Hippocampal formation (tissue), 2 donors: ENCODE data around the gene ANKRD11.
"Not testable (repeated sequence)": the region's sequence is repeated elsewhere in the genome, so short reads cannot be mapped to it uniquely, and the experiment has no call there.

Experiments
- DNase-seq, 2 donors: peaks; one replicate each; lab custom pipeline; 2025; lab: John Stamatoyannopoulos, UW

Gene ANKRD11

GRCh38 chr16:89365044-89365467 lies 125.3 kb downstream of the ANKRD11 start:
- no peak for DNase-seq

GRCh38 chr16:89364606-89365005 lies 125.8 kb downstream of the ANKRD11 start:
- peak in 1 of 2 donors; percentile 44 for DNase-seq

- DNase-seq, result no peak
These were observed 126.6 kb downstream of the ANKRD11 start for GRCh38 chr16:89363621-89364393.

GRCh38 chr16:89362540-89363223 lies 127.7 kb downstream of the ANKRD11 start:
- not testable (repeated sequence) for DNase-seq

- peak in 1 of 2 donors; percentile 13 for DNase-seq
These were observed 128.4 kb downstream of the ANKRD11 start for GRCh38 chr16:89361751-89362539.

GRCh38 chr16:89360760-89361435 lies 129.5 kb downstream of the ANKRD11 start:
- DNase-seq, result no peak

- DNase-seq, result no peak
These were observed 130.9 kb downstream of the ANKRD11 start for GRCh38 chr16:89359264-89360147.

GRCh38 chr16:89358030-89359005 lies 132.0 kb downstream of the ANKRD11 start:
- DNase-seq, result no peak

- DNase-seq, result peak; percentile 45 to 61
These were observed 133.1 kb downstream of the ANKRD11 start for GRCh38 chr16:89357055-89357816.

- DNase-seq, result no peak
These were observed 134.7 kb downstream of the ANKRD11 start for GRCh38 chr16:89355686-89356085.

GRCh38 chr16:89355007-89355406 lies 135.4 kb downstream of the ANKRD11 start:
- DNase-seq, result no peak

- DNase-seq, result no peak
These were observed 136.0 kb downstream of the ANKRD11 start for GRCh38 chr16:89354325-89354724.

GRCh38 chr16:89352091-89352681 lies 138.2 kb downstream of the ANKRD11 start:
- DNase-seq, result no peak

- no peak for DNase-seq
These were observed 138.7 kb downstream of the ANKRD11 start for GRCh38 chr16:89351645-89352044.

- no peak for DNase-seq
These were observed 139.5 kb downstream of the ANKRD11 start for GRCh38 chr16:89350701-89351380.

GRCh38 chr16:89349947-89350633 lies 140.3 kb downstream of the ANKRD11 start:
- DNase-seq, result no peak

- no peak for DNase-seq
These were observed 142.6 kb downstream of the ANKRD11 start for GRCh38 chr16:89347807-89348206.
